GM18502 (cell line): Measurements from ENCODE around the gene MCM3.

ENCODE experiments used
- ATAC-seq: cut with Tn5 transposase; IDR thresholded peaks from one replicate; pipeline ENCODE4 v1.9.1; 2021; ENCODE audit warnings: mild to moderate bottlenecking; ENCODE audit not compliant: unreplicated experiment, poor library complexity

The MCM3 gene

DNA sequence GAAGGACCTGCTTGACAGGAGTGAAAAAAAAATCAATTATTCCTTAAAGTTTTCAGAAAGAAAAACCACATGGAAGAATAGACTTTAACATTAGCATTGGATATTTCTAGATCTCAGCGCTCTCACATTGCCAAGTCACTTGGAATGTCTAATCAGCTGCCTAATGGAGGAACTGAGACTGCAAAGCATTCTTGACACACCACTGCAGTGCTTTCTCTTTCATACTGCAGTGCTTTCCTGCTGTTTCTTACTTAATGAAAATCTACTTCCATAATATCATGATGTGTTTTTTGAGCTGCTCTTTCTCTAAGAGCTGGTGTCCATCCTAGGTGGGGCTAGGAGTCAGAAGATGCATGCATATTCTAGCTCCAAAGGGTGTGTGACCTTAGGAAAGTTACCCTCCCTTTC lies 20.4 kb upstream of the MCM3 start:
- ATAC-seq: peak; percentile 66

DNA sequence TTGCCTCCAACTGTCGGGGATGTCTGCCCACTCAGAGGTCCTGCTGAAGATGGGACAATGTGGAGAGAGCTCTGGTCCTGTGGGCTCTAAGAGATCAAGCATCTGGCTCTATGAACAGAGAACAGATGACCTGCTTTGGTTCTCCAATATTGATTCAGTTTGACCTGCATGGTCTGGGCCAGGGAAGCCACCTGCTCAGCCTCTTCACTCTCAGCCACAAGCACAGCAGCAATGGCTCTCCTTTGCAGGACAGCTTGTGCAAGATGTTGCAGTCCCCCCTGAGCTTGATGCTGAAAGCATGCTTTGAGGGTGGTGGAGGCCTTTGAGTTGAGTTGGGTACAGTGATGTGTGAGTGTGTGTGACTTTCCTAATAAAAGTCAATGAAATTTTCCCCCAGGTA lies 18.6 kb upstream of the MCM3 start:
- no peak for ATAC-seq

DNA sequence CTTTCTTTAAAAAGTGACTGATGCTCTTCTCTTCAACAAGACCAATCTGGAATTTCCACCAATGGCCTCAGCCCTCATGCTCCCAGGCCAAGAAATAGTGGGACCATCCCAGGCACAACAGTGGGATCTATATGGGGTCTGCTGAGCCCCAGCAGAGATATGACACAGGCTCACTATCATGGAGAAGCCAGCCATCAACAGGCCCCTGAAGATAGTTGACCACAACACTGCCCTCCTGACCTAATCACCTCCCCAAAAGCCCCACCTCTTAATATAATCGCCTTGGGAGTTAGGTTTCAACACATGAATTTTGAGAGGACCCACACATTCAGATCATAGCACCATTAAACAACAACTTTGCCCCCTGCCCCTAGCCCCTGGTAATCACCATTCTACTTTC lies 16.8 kb upstream of the MCM3 start:
- no peak for ATAC-seq

DNA sequence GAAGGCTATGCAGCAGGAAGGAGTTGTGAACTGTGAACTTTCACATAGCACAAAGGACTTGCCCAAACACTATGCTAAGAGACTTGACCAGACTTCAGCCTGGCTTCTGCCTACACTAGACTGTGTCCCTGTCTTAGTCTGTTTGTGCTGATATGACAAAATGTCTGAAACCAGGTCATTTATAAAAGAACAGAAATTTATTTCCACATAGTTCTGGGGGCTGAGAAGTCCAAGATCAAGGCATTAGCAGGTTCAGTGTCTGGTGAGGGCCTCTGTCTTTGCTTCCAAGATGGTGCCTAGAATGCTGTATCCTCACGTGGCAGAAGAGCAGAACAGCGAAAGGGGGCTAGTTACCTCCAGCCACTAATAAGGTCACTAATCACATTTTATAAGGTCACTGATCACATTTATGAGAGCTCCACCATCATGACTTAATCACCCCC lies 16.0 kb upstream of the MCM3 start:
- no peak for ATAC-seq

DNA sequence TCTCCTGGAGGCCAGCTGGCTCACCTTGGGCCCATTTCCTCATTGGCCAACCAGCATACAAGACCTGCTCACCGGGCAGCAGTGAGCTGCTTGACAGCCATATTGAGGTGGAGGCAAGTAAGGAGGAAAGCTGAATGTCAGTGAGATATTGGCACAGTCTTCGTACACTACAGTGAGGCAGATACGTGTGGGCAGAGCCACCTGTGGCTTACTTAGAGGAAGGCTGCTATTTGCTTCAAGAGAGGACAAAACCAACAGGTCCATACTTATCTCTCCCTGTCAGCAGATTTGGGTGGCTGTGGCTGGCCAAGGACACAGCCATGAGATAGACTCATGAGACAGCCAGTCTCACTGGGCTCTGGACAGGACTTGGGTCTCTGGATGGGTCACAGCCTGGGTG lies 15.1 kb upstream of the MCM3 start:
- no peak for ATAC-seq

DNA sequence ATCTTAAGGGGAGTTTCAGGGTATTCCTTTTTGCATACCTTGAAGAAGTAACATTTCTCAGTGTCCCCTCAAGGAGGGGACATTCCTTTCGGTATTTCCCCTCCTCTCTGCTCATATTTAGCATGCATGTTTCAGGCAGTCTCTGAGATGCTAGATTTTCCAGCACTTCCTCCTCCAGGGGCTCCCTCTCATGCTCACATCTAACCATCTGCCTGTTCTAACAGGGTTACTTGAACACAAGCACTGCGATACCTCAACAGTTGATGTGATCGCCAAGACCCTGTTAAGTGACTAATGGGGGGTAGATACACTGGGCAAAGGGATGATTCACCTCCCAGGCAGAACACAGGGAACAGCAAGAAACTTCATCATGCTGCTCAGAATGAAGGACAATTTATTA lies 12.9 kb upstream of the MCM3 start:
- peak; percentile 39 for ATAC-seq

DNA sequence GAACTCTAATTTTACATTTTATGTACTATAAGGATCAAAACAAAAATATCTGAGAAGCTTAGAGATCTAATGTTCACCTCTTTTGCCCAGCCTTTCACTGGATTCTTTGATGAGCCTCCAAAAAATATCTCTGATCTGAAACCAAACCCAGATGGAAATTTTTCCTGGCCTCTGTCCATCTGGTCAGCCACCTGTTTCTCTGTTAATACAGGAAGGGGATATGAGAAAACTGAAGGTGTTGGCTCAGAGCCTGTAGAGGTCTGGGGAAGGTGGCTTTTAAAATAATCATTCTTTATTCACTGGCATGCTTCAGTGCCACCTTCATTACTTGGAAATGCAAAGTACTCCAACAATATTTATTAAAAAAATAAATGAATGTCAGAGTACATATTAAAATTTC lies 8.5 kb upstream of the MCM3 start:
- no peak for ATAC-seq

DNA sequence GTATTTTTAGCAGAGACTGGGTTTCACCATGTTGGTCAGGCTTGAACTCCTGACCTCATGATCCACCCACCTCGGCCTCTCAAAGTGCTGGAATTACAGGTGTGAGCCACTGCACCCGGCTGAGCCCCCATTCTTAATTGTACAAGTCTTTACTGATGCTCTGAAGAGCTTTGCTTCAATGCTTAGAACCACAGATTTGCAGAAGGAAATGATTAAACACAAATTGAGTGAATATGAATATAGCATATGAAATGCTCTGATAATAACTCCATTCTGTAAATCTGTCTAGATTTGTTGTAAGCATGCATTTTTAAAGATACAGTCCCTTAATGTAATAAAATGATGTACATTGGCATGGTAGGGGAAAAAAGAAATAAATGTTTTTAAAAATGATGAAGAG lies 4.3 kb upstream of the MCM3 start:
- ATAC-seq: no peak

DNA sequence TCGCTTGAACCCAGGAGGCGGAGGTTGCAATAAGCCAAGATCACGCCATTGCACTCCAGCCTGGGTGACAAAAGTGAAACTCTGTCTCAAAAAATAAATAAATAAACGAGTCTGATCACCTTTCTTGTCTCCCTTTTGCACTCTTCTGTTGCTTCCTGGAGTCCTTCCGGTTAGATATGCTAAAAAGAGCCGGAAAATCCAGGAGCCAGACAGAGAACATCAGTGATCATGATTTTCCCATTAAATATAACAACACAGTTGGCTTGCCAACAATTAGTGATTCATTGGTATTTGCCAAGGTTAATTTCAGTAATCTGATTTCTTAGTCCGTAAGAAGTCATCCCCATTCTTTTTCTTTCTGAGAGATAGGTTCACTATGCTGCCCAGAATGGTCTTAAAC lies 3.7 kb upstream of the MCM3 start:
- ATAC-seq: no peak

DNA sequence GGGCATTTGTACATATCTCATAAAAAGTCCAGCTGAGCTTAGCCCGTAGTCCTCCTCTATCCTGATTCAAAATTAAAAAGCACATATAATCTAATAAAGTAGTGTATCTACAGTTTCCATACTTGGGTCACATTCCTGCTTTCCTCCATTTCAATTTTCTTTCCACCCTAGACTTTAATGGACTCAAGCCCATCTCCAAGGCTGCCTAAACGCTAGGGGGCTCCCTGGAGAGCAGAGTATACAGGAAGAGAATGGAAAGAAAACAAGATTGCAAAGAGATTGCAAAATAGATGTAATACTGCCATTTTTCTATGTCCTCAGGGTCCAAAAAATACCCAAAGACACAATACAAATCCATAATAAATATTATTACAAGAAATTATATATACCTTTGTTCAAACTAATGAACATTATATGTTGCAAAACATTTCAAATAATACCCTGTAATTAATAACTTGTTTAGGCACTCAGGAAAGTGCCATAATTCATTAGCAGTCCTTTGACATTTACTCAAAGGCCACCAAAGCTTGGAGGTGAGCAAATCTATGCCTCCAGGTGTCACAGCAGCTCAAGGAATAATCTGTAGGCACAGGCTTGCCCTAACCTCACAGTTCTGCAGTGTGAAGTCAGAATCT lies 2.4 kb upstream of the MCM3 start:
- no peak for ATAC-seq

DNA sequence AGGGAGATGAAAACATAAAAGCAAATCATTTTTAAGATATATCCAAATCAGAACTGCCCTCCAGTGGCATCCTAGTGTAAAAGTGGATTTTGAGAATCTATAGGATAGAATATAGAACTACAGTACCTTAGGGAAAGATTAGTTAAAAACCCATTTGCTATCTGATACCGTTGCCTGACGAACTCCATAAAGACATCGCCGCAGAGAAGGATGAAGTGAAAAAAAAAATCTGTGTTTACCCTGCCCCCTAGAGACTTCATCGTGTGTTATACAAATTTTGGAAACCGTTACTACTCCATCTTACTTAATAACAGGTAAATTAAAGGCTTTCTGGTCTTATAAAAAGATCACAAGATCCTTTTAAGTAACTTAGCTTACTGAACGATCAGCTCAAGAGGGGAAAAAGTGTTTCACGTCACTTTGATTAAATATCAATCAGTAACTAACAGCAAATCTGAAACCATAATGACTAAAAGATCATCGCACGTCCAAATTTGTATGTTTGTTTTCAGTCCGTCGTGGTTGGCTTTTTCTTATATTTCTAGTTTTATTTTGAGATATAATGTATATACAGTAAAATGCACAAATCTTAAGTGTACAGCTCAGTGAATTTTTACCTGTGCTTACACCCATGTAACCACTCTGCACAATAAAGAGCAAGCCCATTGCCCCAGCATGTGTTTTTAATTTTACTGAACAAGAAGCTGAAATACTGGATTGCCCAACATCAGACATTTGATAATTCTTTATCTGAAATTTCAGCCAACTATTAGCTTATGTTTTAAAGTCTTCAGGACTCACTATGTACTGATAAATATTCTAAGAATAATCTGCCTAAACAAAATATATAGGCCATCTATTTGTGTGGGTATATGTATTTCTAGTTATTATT lies 881 bp upstream of the MCM3 start:
- no peak for ATAC-seq

DNA sequence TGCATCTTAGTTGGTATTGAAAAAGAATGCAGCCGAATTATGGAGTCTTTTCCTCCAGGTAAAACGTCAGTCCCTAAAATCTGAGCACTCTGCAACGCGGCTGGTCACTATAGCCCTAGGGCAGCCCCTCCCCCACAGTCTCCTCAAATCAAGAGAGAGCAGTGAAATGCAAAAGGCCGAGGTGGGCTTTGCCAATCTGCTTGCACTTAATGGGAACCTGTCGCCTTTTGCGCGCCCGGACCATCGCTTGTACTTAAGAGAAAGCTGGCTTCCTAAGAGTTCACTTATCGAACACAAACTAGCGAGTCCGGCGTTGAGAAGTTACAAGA lies 447 bp downstream of the MCM3 start:
- ATAC-seq: peak; percentile 4

DNA sequence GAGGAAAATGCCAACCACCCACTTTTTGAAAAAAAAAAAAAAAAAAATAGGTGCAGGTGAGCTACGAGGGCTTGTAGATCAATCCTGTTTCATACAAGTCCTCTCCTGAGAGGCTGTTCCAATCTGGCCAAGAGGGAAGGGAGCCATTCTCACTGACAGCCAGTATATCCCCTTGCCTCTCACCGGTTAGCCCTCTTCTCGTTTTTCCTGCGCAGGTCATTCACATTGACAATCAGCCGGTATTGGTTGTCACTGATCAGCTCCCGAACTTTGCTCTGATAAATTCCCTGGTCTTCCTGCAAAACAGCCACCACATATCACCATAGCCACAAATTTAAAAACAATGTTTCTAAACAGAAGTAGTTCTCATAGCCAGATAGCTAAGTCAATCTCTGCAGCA lies 1.4 kb downstream of the MCM3 start:
- ATAC-seq: no peak

DNA sequence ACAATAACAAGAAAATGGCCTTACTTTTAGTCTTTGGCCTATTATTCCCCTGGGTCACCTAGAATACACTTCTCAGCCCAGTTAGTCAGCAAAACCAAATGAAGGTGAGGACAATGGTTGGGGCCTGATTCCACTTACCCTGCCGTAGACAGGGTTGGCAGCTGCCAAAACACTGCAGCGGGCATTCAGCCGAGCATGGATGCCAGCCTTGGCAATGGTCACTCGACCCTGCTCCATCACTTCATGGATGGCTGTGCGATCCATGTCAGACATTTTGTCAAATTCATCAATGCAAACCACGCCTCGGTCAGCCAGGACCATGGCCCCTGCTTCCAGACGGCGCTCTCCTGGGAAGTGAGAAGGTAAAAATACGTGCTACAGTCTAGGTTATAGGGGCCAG lies 8.4 kb downstream of the MCM3 start:
- no peak for ATAC-seq

DNA sequence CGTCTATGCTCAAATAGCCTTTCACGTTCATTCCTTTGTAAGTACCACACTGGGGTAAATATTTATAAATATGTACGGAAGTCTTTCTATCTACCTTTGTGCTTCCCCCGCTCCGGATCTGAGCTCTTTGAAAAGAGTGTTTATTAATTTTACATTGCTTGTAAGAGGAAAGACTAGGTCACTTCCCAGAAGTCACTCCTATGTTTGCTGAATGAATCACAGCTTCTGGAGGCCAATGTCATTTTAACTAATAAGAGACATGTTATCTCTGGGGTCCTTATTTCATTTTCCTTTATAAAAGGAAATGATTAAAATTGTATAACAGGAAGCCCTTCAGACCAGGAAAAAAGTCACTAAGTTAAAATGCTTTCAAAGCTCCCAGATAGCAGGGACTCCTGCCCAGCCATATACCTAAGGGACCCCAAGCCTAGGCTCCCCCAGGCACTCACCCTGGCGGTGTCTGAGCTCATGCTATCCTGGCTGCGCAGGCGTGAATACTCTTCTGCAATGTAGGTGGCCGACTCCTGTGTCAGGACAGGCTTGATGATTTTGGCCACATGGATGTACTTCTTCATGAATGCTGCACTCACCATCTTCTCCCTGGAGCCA lies 12.6 kb downstream of the MCM3 start:
- ATAC-seq: no peak

DNA sequence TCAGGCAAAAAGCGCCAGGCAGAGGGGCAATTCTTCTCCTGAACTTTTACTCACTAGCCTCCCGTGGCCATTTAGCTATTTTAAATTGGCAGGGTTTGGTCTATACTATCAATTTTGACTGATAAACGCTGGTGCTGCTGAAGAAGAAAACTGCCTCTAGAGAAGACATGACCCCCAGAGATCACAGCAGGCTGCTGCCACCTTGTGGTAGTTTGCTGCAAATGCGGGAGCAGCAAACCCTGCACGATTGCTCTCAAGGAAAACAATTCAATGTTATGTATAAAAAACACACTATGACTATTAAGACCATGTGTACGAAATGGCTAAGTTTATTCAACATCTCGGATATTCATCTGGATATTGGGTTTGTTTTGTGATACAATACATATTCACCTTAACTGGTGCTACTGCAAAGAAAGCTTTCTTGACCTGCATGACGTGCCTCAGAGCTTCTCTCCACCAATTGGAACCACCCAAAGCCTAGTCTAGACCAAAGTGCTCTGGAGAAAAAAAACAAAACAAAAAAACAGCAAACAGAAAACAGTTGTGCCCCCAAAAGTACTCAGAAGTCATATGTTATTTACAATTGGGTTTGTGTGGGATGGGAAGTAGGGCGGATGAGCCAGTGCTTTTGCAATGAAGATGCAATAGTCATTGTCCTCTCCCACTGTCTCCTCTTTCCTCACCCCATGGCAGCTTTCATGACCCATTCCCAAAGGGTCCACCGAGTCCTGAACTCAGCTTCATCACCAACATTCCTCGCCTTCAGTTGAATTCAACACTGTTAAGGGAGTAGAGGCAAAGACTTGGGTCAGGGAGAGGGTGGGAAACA lies 20.6 kb downstream of the MCM3 start:
- peak; percentile 76 for ATAC-seq

DNA sequence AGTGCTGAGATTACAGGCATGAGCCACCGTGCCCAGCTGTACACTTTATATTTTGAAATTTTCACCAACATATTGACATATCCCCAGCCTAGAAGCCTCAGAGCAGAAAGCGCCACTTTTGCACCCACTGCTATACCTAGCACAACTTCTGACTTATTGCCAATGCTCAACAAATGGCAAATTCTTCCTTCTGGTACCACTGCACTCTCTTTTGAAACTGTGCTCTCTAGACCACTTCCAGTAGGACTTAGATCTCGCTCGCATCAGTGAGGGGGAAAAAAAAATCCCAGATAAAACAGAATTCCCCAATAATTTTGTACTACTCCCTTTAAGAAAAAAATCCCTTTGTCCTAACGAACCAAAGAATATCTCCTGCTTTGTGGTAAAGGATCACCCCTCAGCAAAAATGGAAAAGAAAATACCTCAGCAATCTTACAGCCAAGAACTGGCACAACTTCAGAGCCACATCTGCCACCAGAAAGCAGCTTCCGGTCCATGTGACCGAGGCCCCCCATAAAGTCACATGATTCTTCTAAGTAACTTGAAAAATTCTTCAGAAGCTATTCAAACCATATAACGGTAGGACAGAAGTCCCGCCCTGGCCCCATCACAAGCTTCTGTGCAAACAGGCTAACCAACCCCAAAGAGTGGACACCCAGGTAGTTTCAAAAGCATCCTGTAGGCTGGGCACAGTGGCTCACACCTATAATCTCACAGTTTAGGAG lies 21.8 kb downstream of the MCM3 start:
- no peak for ATAC-seq

DNA sequence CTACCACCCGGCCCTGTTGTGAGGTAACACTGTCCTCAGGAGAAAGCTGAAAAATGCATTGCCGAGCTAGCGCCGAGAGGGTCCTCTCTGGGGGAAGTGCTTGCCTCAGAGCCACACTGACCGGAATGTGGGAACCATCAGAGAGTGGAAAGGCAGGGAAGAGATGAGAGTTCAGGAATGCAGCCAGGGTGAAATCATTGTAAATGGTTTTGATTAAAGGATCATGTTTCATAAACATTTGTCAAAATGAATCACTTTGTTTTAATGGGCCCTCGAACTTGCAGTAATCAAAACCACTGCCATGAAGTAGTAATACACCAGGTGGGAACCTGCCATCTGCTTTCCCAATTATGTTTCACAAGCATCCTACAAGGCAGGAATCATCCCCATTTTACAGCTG lies 23.3 kb downstream of the MCM3 start:
- no peak for ATAC-seq

DNA sequence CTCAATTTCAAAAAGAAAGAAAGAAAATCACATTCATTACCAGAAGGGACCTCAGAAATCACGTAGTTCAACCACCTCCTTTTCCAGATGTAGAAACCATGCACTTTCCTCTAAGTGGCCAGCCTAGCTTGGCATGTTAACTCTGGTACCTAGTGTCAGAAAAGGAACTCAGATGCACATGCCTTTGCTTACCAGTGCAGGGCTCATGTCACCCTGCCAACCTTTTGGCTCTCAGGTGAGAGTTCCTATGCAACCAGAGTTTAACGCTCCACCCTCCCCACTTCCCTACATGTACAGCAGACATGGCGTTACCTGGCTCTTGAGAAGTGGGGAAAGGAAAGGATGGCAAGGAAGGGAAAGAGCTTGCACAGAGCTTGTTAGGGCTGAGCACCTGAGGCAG lies 23.9 kb downstream of the MCM3 start:
- ATAC-seq: no peak

DNA sequence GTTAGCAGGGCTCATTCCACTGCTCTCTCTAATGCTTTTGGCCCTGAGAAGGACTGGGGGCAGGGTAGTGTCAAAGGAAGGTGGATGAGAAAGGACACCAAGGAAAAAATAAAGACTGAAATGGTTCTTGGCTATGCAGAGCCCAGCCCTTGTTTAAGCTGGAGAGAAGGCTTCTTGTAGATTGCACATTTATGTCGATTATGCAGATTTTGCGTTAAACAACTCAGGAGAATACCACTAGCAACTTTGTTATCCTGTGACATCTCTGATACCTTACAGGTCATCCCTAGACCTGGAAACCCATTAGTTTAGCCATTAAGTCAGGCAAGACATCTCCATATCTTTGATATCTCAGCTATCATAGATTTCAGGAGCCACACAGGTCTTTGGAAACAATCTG lies 29.1 kb downstream of the MCM3 start:
- ATAC-seq: peak; percentile 17
